Mesendoderm (in vitro differentiated cells): ENCODE data around the gene MEIOSIN.
A peak's percentile ranks its signal among the peaks of the same experiment; 100 is the strongest.

Experiments
- DNase-seq: peaks from one replicate; pipeline ENCODE4 v3.0.0; 2013
- H2AK5ac ChIP-seq: 2 replicates; pipeline ENCODE4 v1.6.1; 2013; ENCODE audit warnings: low read length, inconsistent platforms
- H2BK120ac ChIP-seq: 2 replicates; pipeline ENCODE4 v1.6.1; 2013; ENCODE audit warnings: low read depth, mild to moderate bottlenecking, low read length, moderate library complexity, mixed read lengths
- H2BK15ac ChIP-seq: replicated peaks from 2 replicates; pipeline ENCODE4 v1.6.1; 2013; ENCODE audit warnings: low read depth, mild to moderate bottlenecking, moderate library complexity
- H2BK5ac ChIP-seq: 2 replicates; pipeline ENCODE4 v1.6.1; 2013; ENCODE audit warnings: low read length, inconsistent platforms
- H3K18ac ChIP-seq: 2 replicates; pipeline ENCODE4 v1.6.1; 2013; ENCODE audit warnings: mild to moderate bottlenecking, low read length, mixed read lengths
- H3K23ac ChIP-seq: one replicate; pipeline ENCODE4 v1.6.1; 2013; ENCODE audit warnings: low read length
- H3K27ac ChIP-seq: 2 replicates; pipeline ENCODE4 v1.5.1; 2013; ENCODE audit warnings: low read depth, mild to moderate bottlenecking, inconsistent platforms, low read length, moderate library complexity
- H3K27me3 ChIP-seq: 2 replicates; pipeline ENCODE4 v1.6.1; 2013; ENCODE audit warnings: low read length, control low read depth, mild to moderate bottlenecking, inconsistent platforms; ENCODE audit not compliant: insufficient read depth, poor library complexity
- H3K36me3 ChIP-seq: 2 replicates; pipeline ENCODE4 v1.6.1; 2013; ENCODE audit warnings: low read length, inconsistent platforms; ENCODE audit not compliant: control insufficient read depth, insufficient read depth
- H3K4ac ChIP-seq: one replicate; pipeline ENCODE4 v1.6.1; 2013; ENCODE audit warnings: low read depth, mild to moderate bottlenecking, low read length, moderate library complexity
- H3K4me1 ChIP-seq: 2 replicates; pipeline ENCODE4 v1.6.1; 2013; ENCODE audit warnings: low read depth, low read length, inconsistent platforms; ENCODE audit not compliant: control insufficient read depth
- H3K4me2 ChIP-seq: 2 replicates; pipeline ENCODE4 v1.6.1; 2013; ENCODE audit warnings: low read length
- H3K4me3 ChIP-seq: 2 replicates; pipeline ENCODE4 v1.5.1; 2013; ENCODE audit warnings: mild to moderate bottlenecking, low read length
- H3K56ac ChIP-seq: one replicate; pipeline ENCODE4 v1.6.1; 2013; ENCODE audit warnings: low read length
- H3K79me1 ChIP-seq: 2 replicates; pipeline ENCODE4 v1.6.1; 2013; ENCODE audit warnings: low read length, inconsistent platforms
- H3K79me2 ChIP-seq: 2 replicates; pipeline ENCODE4 v1.6.1; 2013; ENCODE audit warnings: mild to moderate bottlenecking, low read length; ENCODE audit not compliant: control insufficient read depth, insufficient read depth
- H3K9ac ChIP-seq: 2 replicates; pipeline ENCODE4 v1.6.1; 2013; ENCODE audit warnings: low read length, inconsistent platforms
- H4K5ac ChIP-seq: one replicate; pipeline ENCODE4 v1.6.1; 2013; ENCODE audit warnings: low read length
- H4K8ac ChIP-seq: one replicate; pipeline ENCODE4 v1.6.1; 2013; ENCODE audit warnings: low read depth, mild to moderate bottlenecking, control low read depth, low read length, moderate library complexity
- WGBS: extraction: QIAGEN DNeasy Blood & Tissue Kit; methylation state at CpG from one replicate; pipeline ENCODE4 v1.1.7; 2013; ENCODE audit warnings: low lambda C conversion rate, missing lambda C conversion rate; ENCODE audit not compliant: insufficient coverage; ENCODE audit errors: extremely low coverage; 5-methylcytosine and 5-hydroxymethylcytosine counted together

The MEIOSIN gene

GRCh38 chr19:45730368-45731288 lies 2.6 kb upstream of the MEIOSIN start, which contains the start of gene FBXO46:
Gene FBXO46 (minus strand): TSS chr19:45730896. CDS start chr19:45713495, 17,401 bp downstream.
- H3K56ac ChIP-seq, result peak within 1 kb of the TSS; percentile 96

GRCh38 chr19:45739498-45740439 lies 6.5 kb downstream of the MEIOSIN start:
- H3K4me3 ChIP-seq, result no peak overlapping the region
- no peak overlapping the region for H3K4ac ChIP-seq
- H2BK120ac ChIP-seq, result no peak overlapping the region
- H3K9ac ChIP-seq, result no peak overlapping the region
- H4K8ac ChIP-seq, result no peak overlapping the region
- no peak overlapping the region for H3K27ac ChIP-seq
- H3K36me3 ChIP-seq, result no peaks in the 10 kb centered on the region
- H3K23ac ChIP-seq, result no peak overlapping the region
- H2BK15ac ChIP-seq, result no peak overlapping the region
- no peaks in the 10 kb centered on the region for H3K79me2 ChIP-seq
- DNase-seq, result no peak
- H3K18ac ChIP-seq, result no peak overlapping the region
- H3K56ac ChIP-seq, result no peak overlapping the region
- no peak overlapping the region for H2BK5ac ChIP-seq
- no peak overlapping the region for H4K5ac ChIP-seq
- H3K27me3 ChIP-seq, result no peaks in the 10 kb centered on the region
- H3K4me2 ChIP-seq, result no peak overlapping the region
- no peaks in the 10 kb centered on the region for H3K4me1 ChIP-seq
- no peak overlapping the region for H2AK5ac ChIP-seq
- no peaks in the 10 kb centered on the region for H3K79me1 ChIP-seq
- no CpG with 5 or more reads among the region's 10 CpGs for WGBS

More at GRCh38 chr19:45730368-45731288, 2.6 kb upstream of the MEIOSIN start, which contains the start of gene FBXO46:
- H3K4me1 ChIP-seq, result no peaks in the 10 kb centered on the region
- no peak within 1 kb of the TSS for H2BK15ac ChIP-seq
- H3K18ac ChIP-seq, result peak within 1 kb of the TSS; percentile 89
- no peak within 1 kb of the TSS for H2BK120ac ChIP-seq
- H2BK5ac ChIP-seq, result peak within 1 kb of the TSS; percentile 13
- DNase-seq, result peak; percentile 99
- H3K79me2 ChIP-seq, result peaks cover 24% of the 10 kb centered on the region
- peak within 1 kb of the TSS; percentile 6 for H3K23ac ChIP-seq
- peak within 1 kb of the TSS; percentile 95 for H3K9ac ChIP-seq
- no peak within 1 kb of the TSS for H2AK5ac ChIP-seq
- WGBS, result no CpG with 5 or more reads among the region's 48 CpGs
- peaks cover 16% of the 10 kb centered on the region for H3K79me1 ChIP-seq
- H3K4me3 ChIP-seq, result peak within 1 kb of the TSS; percentile 71
- no peak within 1 kb of the TSS for H4K5ac ChIP-seq
- H3K36me3 ChIP-seq, result no peaks in the 10 kb centered on the region
- H3K4me2 ChIP-seq, result peak within 1 kb of the TSS; percentile 96
- H4K8ac ChIP-seq, result no peak within 1 kb of the TSS
- H3K27me3 ChIP-seq, result no peaks in the 10 kb centered on the region
- H3K27ac ChIP-seq, result peak within 1 kb of the TSS; percentile 33
- peak within 1 kb of the TSS; percentile 78 for H3K4ac ChIP-seq

GRCh38 chr19:45742969-45743368 lies 9.7 kb downstream of the MEIOSIN start:
- Histone ChIP-seq H3K18ac (no peak overlapping the region), H3K4me2 (no peak overlapping the region), H4K8ac (no peak overlapping the region), H3K79me1 (no peaks in the 10 kb centered on the region), H3K27me3 (no peaks in the 10 kb centered on the region), H2AK5ac (no peak overlapping the region), H3K56ac (no peak overlapping the region), H4K5ac (no peak overlapping the region), H2BK120ac (no peak overlapping the region), H3K4ac (no peak overlapping the region), H3K23ac (no peak overlapping the region), H3K4me1 (no peaks in the 10 kb centered on the region), H3K79me2 (no peaks in the 10 kb centered on the region), H3K36me3 (no peaks in the 10 kb centered on the region), H3K27ac (no peak overlapping the region), H3K9ac (no peak overlapping the region), H2BK15ac (no peak overlapping the region), H2BK5ac (no peak overlapping the region), H3K4me3 (no peak overlapping the region)
- no peak for DNase-seq
- no CpG with 5 or more reads among the region's 4 CpGs for WGBS

GRCh38 chr19:45745606-45746005 lies 12.4 kb downstream of the MEIOSIN start:
- Histone ChIP-seq H3K27ac (no peak overlapping the region), H4K8ac (no peak overlapping the region), H3K4me1 (no peaks in the 10 kb centered on the region), H4K5ac (no peak overlapping the region), H3K23ac (no peak overlapping the region), H2BK5ac (no peak overlapping the region), H3K79me1 (no peaks in the 10 kb centered on the region), H3K4ac (no peak overlapping the region), H3K27me3 (no peaks in the 10 kb centered on the region), H2BK120ac (no peak overlapping the region), H3K36me3 (no peaks in the 10 kb centered on the region), H3K56ac (no peak overlapping the region), H3K4me3 (no peak overlapping the region), H2AK5ac (no peak overlapping the region), H2BK15ac (no peak overlapping the region), H3K79me2 (no peaks in the 10 kb centered on the region), H3K4me2 (no peak overlapping the region), H3K18ac (no peak overlapping the region), H3K9ac (no peak overlapping the region)
- no CpG with 5 or more reads among the region's 6 CpGs for WGBS
- no peak for DNase-seq

GRCh38 chr19:45746866-45747265 lies 13.6 kb downstream of the MEIOSIN start:
- Histone ChIP-seq H3K27ac (no peak overlapping the region), H3K27me3 (no peaks in the 10 kb centered on the region), H3K79me1 (no peaks in the 10 kb centered on the region), H2BK15ac (no peak overlapping the region), H2AK5ac (no peak overlapping the region), H2BK5ac (no peak overlapping the region), H3K4me2 (no peak overlapping the region), H3K36me3 (no peaks in the 10 kb centered on the region), H3K18ac (no peak overlapping the region), H3K79me2 (no peaks in the 10 kb centered on the region), H3K4me1 (no peaks in the 10 kb centered on the region), H2BK120ac (no peak overlapping the region), H3K56ac (no peak overlapping the region), H4K8ac (no peak overlapping the region), H3K9ac (no peak overlapping the region), H3K23ac (no peak overlapping the region), H3K4ac (no peak overlapping the region), H3K4me3 (no peak overlapping the region), H4K5ac (no peak overlapping the region)
- no CpG with 5 or more reads among the region's 5 CpGs for WGBS
- DNase-seq, result no peak
